GM12865 (cell line): ENCODE measurements around the gene KRT80.

Experiments used
- DNase-seq: peaks from one replicate; pipeline ENCODE4 v3.0.0; 2010; ENCODE audit warnings: low read depth
- H3K4me3 ChIP-seq: 2 replicates; pipeline ENCODE4 v1.5.1; 2011; ENCODE audit warnings: mild to moderate bottlenecking, low read depth, low read length, control low read depth
- TF ChIP-seq, protein P1 (sequence below): IDR thresholded peaks from 2 replicates; pipeline ENCODE4 v1.5.1; 2011; ENCODE audit warnings: low read length, control low read depth, low read depth, inconsistent platforms; ENCODE audit not compliant: insufficient read depth; ENCODE audit errors: missing control alignments

Gene KRT80

DNA sequence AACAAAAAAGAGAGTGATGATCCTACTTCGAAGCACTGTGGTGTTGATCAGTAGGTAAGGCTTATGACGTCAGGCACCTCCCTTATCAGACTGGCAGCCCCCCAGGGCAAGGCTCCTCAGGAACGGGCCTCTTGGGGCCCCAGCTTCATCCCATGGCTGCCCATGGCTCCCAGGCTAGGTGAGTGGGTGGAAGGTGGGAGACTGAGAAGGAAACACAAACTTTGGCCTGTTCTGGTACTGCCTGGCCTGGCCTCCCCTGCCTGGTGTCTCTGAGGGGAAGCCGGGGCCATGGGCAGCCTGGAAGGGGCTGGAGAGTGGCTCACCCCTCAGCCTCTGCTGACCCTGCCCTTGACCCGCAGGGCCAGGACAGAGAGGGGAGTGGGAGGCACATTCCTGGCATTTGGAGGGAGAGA lies 38.9 kb downstream of the KRT80 start:
- DNase-seq = no peak
- no peak overlapping the region for H3K4me3 ChIP-seq
- TF ChIP-seq, protein P1, sequence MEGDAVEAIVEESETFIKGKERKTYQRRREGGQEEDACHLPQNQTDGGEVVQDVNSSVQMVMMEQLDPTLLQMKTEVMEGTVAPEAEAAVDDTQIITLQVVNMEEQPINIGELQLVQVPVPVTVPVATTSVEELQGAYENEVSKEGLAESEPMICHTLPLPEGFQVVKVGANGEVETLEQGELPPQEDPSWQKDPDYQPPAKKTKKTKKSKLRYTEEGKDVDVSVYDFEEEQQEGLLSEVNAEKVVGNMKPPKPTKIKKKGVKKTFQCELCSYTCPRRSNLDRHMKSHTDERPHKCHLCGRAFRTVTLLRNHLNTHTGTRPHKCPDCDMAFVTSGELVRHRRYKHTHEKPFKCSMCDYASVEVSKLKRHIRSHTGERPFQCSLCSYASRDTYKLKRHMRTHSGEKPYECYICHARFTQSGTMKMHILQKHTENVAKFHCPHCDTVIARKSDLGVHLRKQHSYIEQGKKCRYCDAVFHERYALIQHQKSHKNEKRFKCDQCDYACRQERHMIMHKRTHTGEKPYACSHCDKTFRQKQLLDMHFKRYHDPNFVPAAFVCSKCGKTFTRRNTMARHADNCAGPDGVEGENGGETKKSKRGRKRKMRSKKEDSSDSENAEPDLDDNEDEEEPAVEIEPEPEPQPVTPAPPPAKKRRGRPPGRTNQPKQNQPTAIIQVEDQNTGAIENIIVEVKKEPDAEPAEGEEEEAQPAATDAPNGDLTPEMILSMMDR = no peak

GRCh38 chr12:52151837-52152783 lies 39.7 kb downstream of the KRT80 start:
- DNase-seq = peak; percentile 50
- no peak overlapping the region for H3K4me3 ChIP-seq
- TF ChIP-seq, protein P1 = peak; percentile 78

- DNase-seq = no peak
- TF ChIP-seq, protein P1 = no peak
- no peak overlapping the region for H3K4me3 ChIP-seq
Observed at GRCh38 chr12:52151153-52151836, 40.5 kb downstream of the KRT80 start.

DNA sequence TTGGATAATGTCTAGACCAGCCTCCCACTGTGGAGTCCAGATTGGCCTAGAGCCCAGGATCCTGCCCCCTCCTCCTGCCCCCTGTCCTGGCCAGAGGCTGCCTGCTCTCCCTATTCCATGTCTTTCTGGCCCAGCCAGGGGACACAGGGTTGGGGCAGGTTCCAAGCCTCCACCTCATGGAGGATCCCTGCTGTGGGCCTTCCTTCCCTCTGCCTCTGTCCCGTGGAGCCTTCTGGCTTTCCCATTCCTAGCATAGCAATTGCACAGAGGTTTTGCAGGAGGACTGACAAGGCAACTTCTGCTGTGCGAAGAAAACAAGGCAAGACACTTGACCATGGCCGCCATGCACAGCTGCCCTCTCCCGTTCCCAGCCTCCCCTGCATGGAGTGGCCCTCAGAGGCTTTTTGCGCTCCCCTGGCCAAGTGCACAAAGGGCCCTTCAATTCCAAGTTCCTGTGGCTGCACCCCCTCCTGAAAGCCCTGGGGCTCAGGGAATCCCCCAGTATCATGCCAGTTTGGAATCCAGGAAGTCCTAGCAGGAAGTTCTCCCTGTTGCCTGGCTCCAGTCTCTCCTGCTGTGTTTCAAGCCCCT lies 42.1 kb downstream of the KRT80 start:
- no peak for DNase-seq
- TF ChIP-seq, protein P1 = no peak
- H3K4me3 ChIP-seq = no peak overlapping the region

GRCh38 chr12:52149182-52149641 lies 42.6 kb downstream of the KRT80 start:
- TF ChIP-seq, protein P1 = no peak
- H3K4me3 ChIP-seq = no peak overlapping the region

DNA sequence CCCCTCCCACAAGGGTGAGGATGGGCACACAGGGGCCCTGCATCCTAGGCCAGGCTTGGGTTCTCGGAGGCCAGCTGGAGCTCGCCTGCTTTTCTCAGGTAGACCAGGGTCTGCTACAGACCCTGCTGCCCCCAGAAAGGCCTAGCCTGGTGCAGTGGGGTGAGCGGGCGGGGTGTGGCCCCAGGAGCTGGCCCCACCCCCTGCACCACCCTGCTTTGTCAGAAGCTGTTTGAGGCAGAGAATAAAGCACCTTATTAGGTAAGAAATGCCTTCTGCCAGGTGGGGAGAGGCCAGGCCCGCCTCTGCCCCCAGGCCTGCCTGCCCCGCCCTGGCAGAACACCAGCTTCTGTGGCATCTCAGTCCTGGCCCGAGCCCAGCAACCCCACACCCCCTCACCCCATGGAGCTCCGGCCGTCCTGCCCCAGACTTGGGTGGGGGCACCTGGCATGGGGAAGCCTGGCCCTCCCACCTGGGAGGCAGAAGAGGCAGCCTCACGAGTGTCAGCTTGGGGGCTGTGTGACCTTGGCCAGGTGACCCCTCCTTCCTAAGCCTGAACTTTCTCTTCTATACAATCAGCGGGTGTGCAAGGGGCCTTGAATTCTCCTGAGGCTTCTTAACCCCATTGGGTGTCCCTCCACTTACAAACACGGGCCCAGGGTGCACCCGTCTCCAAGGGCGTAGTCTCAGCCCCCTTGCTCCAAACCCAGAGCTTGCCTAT lies 43.2 kb downstream of the KRT80 start:
- TF ChIP-seq, protein P1 = no peak
- DNase-seq = no peak
- no peak overlapping the region for H3K4me3 ChIP-seq

More at GRCh38 chr12:52149182-52149641, 42.6 kb downstream of the KRT80 start:
- DNase-seq = no peak
